ENCODE measurements around the gene ECE1.

Gene ECE1

GRCh38 chr1:21266119-21266774, 24.0 kb downstream of the ECE1 start:
- no peak for DNase-seq

- no peak for DNase-seq
These were observed 24.6 kb downstream of the ECE1 start for GRCh38 chr1:21265644-21266043.

GRCh38 chr1:21264898-21265297, 25.4 kb downstream of the ECE1 start:
- DNase-seq, result no peak

- DNase-seq, result no peak
These were observed 26.5 kb downstream of the ECE1 start for GRCh38 chr1:21263653-21264225.

GRCh38 chr1:21263052-21263429, 27.2 kb downstream of the ECE1 start:
- DNase-seq, result no peak

- DNase-seq, result no peak
These were observed 27.8 kb downstream of the ECE1 start for GRCh38 chr1:21262293-21263051.

GRCh38 chr1:21261551-21262292, 28.5 kb downstream of the ECE1 start:
- no peak for DNase-seq

GRCh38 chr1:21260405-21261125, 29.7 kb downstream of the ECE1 start:
- no peak for DNase-seq

GRCh38 chr1:21259316-21260076, 30.8 kb downstream of the ECE1 start:
- no peak for DNase-seq

GRCh38 chr1:21258331-21259134, 31.7 kb downstream of the ECE1 start:
- peak; percentile 29 for DNase-seq

GRCh38 chr1:21257431-21258135, 32.7 kb downstream of the ECE1 start:
- DNase-seq, result no peak

GRCh38 chr1:21256776-21257175, 33.5 kb downstream of the ECE1 start:
- DNase-seq, result no peak

GRCh38 chr1:21255943-21256320, 34.3 kb downstream of the ECE1 start:
- no peak for DNase-seq

GRCh38 chr1:21255284-21255942, 34.9 kb downstream of the ECE1 start:
- DNase-seq, result peak; percentile 84

GRCh38 chr1:21254335-21254951, 35.8 kb downstream of the ECE1 start:
- no peak for DNase-seq

GRCh38 chr1:21251773-21252471, 38.3 kb downstream of the ECE1 start:
- no peak for DNase-seq

GRCh38 chr1:21249940-21250493, 40.2 kb downstream of the ECE1 start:
- DNase-seq, result no peak

GRCh38 chr1:21247892-21248715, 42.2 kb downstream of the ECE1 start:
- DNase-seq, result no peak
